ENCODE results near the gene HMGA1. TPM values are rescaled to one million over a fixed set of nuclear protein-coding genes. Genes with fewer than 3 reads are reported as not detected.
"Not testable (repeated sequence)": the region's sequence is repeated elsewhere in the genome, so short reads cannot be mapped to it uniquely, and the experiment has no call there.

Gene HMGA1
- total RNA-seq, 2 donors from 2014 or later = 32.5 to 36.2 TPM

DNA sequence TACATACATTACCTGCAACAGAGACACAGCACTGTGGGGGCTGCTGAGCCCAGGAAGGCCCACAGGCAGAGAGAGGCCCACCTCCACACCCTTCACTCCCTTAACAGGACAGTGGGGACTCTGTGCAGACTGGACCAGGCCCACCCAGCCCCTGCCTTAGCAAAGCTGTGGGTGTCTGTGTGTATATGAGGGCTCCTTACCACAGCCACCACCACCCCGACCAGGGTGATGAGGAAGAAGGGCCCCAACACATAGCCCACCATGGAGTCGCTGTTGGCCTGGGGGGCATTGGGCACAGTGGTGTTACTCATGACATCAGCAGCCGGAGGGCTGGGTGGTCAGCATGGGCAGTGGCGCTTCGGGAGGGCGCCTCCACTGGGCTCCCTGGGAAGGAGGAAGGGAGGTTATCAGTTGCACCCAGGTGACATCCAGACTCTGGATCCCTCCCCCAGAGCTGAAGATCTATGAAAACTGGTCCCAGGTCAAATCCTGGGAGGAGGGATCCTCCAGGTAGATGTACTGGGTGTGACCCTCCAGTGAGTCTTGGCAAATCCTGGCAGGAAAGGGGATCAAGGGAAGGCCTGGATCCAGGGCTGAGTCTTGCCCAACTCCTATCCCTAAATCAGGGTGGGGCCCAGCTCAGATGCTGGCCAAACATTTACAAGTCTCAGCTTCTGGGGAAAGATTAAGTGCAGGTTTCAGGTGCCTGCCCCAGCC, 11.0 kb downstream of the HMGA1 start:
- intact Hi-C loops (cut with DNase I) = loop anchor here (2.0 kb wide), 2 partner anchors 145 to 167 kb away; partner anchors contain the start of gene NUDT3 (in 1 of the 2)
- DNase-seq (no peak), ATAC-seq (no peak)

DNA sequence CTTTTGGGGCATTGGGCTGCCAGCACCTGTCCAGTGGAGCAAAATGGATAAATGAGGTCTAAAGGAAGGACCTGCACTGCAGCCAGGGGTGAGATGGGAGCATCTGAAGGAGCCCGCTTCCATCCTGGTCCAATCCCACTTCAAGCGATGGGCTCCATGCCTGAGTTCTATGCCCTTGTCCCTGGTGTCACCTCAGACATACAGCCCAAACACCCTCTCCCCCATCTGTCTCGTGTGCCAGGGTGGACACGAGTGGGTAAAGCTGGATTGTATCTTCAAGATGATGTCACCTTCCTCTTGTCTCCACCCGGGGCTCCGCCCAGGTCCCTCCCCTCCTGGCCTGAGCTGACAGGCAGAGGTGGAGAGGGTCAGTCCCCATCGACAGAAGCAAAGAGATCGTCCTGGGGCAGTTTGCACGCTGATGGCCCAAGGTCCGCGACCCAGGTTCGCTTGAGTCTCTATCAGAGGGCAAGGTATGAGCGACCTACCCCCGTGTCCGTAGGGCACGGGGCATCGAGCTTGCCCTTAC, 11.6 kb downstream of the HMGA1 start:
- peak; percentile 78 for DNase-seq
- intact Hi-C loops (cut with DNase I) = loop anchor here (2.0 kb wide), 2 partner anchors 145 to 167 kb away; partner anchors contain the start of gene NUDT3 (in 1 of the 2)
- peak; percentile 39 to 60 for ATAC-seq

DNA sequence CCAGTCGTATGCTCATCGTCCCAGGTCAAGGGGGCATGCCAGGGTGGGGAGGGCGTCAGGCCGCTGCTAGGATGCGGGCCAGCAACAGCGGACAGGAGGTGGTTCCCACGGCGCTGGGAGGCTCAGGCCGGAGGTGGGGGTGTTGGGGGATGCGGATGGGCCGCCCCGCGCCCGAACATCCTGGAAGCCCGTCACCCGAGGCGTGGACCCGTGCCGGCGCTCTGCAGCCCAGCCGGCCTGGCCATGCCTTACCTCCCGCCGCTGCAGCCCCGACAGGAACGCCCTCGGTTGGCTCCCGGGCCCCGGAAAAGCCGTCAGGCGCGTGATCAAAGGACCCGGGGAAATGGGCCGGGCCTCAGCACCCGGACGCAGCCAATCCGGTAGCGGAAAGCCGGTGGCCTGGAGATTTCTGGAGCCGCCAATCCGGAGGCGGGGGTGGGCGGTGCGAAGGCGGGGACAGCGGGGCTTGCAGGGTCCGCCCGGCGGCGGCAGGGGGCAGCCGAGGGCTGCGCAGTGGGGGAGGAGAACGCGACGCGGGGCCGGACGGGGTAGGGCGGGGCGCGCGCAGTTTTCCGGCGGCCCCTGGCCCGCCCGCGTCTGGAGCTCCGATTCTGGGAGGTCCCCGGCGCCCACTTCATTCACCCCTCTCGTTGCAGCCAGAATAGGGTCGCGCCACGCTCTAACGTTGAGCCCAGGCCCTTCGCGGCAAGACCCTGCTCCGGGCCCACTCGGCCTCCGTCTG, 12.2 kb downstream of the HMGA1 start, which contains the start of gene SMIM29:
SMIM29 (minus strand) TSS at position 280 of the 742 bp plus-strand sequence. CDS start 1,215 bp downstream, outside the sequence.
- DNase-seq = peak; percentile 97
- intact Hi-C loops (cut with DNase I) = loop anchor here (2.0 kb wide), 2 partner anchors 144 to 166 kb away; partner anchors contain the start of gene NUDT3 (in 1 of the 2)
- peak; percentile 92 to 94 for ATAC-seq

DNA sequence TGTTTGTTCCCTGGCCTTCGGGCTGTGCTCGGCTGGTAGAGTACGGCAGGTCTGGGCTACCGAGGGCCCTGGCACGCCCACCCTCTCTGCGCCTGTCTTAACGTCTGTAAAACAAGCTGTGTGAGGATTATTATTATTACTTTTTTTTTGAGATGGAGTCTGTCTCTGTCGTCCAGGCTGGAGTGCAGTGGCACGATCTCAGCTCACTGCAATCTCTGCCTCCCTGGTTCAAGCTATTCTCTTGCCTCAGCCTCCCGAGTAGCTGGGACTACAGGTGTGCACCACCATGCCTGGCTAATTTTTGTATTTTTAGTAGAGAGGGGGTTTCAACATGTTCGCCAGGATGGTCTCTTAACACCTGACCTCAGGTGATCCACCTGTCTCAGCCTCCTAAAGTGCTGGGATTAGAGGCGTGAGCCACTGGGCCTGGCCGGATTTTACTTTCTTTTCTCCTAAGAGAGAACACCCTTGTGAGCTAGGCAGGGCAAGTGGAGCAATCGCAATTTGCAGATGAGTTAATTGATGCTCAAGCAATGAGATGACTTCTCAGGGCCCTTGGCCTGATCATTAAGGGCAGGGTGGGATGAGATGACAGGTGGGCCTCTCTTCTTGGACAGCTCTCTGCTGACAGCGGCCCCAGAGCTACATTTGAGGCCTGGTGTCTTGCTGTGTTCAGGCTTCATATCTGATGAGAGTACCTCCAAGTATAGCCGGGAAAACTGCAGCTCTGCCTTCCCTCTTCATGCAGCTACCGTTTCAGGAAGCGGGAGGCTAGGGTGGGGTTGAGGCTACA, 13.0 kb downstream of the HMGA1 start:
- no peak for DNase-seq
- intact Hi-C loops (cut with DNase I) = loop anchor here (2.0 kb wide), 2 partner anchors 143 to 165 kb away; partner anchors contain the start of gene NUDT3 (in 1 of the 2)
- ATAC-seq = peak; percentile 45 to 50

DNA sequence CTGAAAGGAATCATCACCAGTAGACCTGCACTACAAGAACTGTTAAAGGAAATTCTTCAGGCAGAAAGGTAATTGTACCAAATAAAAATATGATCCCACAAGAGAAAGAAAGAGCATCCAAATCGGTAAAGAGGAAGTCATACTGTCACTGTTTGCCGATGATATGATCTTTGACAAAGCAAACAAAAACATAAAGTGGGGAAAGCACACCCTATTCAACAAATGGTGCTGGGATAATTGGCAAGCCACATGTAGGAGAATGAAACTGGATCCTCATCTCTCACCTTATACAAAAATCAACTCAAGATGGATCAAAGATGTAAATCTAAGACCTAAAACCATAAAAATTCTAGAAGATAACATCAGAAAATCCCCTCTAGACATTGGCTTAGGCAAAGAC, 15.7 kb downstream of the HMGA1 start:
- intact Hi-C loops (cut with DNase I); ATAC-seq; DNase-seq: not testable (repeated sequence)

DNA sequence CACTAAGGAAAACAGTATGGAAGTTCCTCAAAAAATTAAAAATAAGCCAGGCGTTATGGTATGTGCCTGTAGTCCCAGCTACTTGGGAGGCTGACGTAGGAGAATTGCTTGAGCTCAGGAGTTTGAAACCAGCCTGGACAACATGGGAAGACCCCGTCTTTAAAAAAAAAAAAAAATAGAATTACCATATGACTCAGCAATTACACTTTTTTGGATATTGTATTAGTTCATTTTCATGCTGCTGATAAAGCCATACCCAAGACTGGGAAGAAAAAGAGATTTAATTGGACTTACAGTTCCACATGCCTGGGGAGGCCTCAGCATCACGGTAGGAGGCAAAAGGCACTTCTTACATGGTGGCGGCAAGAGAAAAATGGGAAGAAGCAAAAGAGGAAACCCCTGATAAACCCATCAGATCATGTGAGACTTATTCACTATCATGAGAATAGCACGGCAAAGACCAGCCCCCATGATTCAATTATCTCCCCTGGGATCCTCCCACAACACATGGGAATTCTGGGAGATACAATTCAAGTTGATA, 22.9 kb downstream of the HMGA1 start:
- intact Hi-C loops (cut with DNase I) = no loop called here
- ATAC-seq (no peak), DNase-seq (no peak)

DNA sequence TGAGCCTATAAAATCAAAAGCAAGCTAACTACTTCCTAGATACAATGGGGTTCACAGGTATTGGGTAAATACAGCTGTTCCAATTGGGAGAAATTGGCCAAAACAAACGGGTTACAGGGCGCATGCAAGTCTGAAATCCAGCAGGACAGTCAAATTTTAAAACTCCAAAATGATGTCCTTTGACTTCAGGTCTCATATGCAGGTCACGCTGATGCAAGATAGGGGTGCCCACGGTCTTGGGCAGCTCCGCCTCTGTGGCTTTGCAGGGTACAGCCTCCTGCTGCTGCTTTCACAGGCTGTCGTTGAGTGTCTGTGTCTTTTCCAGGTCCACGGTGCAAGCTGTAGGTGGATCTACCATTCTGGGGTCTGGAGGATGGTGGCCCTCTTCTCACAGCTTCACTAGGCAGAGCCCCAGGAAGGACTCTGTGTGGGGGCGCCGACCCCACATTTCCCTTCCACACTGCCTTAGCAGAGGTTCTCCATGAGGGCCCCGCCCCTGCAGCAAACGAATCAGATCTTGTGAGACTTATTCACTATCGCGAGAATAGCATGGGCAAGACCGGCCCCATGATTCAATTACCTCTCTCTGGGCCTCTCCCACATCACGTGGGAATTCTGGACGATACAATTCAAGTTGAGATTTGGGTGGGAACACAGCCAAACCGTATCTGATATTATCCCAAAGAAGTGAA, 24.0 kb downstream of the HMGA1 start:
- DNase-seq = no peak
- intact Hi-C loops (cut with DNase I) = no loop called here
- no peak for ATAC-seq

DNA sequence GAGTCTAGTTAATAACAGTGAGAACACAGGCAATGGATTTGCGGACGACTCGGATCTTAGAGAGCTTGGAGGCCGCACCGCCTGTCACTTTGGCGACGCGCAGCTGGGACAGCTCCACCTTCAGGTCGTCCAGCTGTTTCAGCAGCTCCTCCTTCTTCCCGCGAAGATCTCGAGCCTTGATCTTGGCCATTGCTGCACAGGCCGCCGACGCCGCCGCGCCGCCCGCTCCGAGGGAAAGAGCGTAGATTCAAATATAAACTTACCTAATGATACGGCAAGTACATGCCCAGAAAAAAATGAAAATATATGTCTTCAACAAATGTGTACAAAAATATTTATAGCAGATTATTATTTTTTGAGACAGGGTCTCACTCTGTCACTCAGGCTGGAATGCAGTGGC, 26.8 kb downstream of the HMGA1 start:
- ATAC-seq; DNase-seq; intact Hi-C loops (cut with DNase I): not testable (repeated sequence)

DNA sequence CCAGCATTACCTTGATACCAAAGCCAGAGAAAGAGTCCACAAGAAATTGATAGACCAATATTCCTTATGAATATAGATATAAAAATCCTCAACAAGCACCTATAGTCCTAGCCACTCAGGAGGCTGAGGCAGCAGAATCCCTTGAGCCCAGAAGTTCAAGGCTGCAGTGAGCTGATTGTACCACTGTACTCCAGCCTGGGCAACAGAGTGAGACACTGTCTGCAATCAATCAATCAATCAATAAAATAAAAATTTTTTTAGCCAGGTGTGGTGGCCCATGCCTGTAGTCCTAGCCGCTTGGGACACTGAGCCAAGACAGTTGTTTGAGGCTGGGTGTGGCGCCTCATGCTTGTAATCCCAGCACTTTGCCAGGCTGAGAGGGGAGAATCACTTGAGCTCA, 31.1 kb downstream of the HMGA1 start:
- DNase-seq = no peak
- no peak for ATAC-seq
- intact Hi-C loops (cut with DNase I) = no loop called here

DNA sequence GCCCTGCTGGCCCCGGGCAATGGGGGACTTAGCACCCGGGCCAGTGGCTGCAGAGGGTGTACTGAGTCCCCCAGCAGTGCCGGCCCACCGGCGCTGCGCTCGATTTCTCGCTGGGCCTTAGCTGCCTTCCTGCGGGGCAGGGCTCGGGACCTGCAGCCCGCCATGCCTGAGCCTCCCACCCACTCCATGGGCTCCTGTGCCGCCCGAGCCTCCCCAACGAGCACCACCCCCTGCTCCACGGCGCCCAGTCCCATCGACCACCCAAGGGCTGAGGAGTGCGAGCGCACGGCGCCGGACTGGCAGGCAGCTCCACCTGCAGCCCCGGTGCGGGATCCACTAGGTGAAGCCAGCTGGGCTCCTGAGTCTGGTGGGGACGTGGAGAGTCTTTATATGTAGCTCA, 32.5 kb downstream of the HMGA1 start:
- ATAC-seq; intact Hi-C loops (cut with DNase I); DNase-seq: not testable (repeated sequence)

DNA sequence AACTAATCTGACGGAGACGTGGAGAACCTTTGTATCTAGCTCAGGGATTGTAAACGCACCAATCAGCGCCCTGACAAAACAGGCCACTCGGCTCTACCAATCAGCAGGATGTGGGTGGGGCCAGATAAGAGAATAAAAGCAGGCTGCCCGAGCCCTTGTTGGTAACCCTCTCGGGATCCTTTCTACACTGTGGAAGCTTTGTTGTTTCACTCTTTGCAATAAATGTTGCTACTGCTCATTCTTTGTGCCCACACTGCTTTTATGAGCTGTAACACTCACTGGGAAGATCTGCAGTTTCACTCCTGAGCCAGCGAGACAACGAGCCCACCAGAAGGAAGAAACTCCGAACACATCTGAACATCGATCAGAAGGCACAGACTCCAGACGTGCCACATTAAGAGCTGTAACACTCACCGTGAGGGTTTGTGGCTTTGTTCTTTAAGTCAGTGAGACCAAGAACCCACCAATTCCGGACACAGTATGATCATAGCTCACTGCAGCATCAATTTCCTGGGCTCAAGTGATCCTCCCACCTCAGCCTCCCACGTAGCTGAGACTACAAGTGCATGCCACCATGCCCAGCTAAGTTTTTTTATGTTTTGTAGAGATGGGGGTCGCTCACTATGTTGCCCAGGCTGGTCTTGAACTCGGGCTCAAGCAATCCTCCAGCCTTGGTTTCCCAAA, 33.1 kb downstream of the HMGA1 start:
- intact Hi-C loops (cut with DNase I) = not testable (repeated sequence)

DNA sequence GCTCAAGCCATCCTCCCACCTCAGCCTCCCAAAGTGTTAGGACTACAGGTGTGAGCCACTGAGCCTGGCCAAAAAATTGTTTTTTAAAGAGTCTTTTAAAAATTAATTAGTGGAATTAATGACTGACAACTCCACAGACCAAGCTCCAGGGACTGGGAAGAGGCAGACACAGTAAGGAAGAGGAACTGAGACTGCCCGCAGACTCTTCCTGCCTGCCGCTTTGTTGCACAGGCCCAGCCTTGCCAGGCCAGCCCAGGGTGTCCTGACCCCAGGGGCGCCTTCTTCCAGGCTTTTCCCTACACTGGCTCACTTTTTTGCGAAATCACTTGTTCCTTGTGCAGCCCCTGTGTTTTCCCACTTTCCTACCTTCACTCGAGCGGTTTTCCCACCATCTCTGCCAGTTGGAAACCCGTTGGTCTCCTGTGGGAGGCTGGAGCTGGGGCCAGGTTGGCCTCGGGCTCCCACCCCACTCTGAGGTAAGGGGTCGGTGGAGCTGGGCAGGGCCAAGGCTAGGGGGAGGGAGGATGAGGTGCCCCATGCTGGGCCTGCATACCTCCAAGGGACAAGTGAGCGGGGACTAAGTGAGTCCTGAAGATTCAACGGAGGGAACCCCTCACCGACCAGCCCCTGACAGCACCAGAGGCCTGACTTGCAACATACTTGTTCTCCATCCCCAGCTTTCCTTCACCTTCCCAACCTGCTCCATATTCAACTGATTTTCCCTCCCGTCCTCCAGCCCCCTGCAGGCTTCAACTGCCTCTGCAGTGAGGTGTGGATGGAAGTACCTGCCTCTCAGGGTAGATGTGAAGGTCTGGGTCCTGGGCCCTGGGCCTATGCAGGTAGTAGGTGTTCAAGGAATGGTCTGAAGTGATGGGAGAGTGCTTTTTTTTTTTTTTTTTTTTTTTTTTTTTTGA, 35.6 kb downstream of the HMGA1 start:
- DNase-seq = peak; percentile 39
- ATAC-seq = peak; percentile 36 to 63
- intact Hi-C loops (cut with DNase I) = no loop called here

More for the DNA sequence above, 33.1 kb downstream of the HMGA1 start:
- DNase-seq, ATAC-seq: not testable (repeated sequence)

DNA sequence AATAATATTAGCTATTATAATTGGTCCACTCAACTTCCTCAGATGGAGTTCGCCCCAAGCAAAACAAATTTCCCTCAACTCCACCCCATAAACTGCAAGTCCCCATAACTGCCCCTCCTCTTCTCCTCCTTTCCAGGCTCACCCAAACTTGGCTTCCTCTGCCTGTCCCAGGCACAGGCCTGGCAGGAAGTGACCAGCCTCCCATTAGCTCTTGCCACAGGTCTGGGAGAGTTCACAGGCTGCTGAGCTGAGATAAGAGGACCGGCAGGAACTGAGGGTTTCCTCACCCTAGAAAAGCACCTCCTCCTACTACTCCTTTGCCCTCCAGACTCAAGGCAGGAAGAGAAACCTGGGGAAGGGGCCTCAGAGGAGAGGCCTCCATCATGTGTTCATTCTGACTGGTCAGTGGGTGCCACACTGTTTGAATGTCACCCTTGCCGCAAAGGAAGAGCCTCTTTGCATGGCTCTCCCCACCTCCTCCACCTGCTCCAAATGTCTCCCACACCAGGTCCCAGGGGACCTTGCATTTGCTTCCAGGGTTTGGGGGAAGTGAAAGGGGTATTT, 36.7 kb downstream of the HMGA1 start:
- ATAC-seq (peak; percentile 89 to 90), DNase-seq (peak; percentile 83)
- intact Hi-C loops (cut with DNase I) = no loop called here

DNA sequence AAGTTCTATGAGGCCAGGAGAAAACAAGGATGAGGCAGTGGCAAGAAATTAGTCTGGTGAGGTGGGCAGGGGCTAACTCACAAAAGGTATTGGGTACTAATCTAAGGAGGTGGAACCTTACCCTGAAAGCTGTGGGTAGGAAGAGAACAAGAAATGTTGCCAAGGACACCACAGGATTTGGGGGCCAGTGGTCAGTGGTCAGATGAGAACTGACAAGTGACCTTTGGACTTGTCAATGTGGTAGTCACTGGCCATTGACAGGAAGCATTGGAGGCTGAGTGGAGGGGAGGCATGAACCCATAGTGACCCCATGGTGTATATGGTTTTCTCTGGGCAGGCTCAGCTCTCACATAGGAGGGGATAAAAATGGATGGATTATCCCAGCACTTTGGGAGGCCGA, 37.5 kb downstream of the HMGA1 start:
- no peak for DNase-seq
- intact Hi-C loops (cut with DNase I) = no loop called here
- ATAC-seq = no peak

DNA sequence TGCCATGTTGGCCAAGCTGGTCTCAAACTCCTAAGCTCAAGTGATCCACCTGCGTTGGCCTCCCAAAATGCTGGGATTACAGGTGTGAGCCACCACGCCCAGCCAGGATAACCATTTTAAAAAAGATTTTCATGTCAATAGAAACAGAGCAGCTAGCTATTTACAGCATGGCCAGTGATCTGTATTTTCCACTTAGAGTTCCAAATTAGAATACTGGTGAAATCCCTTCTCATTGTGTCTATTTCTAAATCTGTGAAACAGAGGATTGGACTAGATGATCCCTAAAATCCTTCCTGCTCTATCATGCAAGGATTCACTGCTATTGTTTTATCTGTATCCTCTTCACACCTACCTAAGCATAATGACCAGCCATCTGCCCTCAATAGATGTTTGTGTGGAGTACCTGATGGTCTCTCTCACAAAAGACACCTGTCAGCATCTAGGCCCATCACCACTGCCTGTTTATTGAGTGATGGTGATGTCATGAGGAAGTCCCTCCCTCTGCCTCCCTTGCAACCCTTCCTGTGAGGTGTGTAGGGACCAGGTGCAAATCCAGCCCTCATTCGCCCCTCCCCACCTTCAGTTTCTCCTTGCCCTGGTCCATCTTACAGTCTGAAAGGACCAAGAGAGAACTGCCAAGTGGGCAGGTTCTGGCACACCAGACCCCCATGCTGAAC, 38.6 kb downstream of the HMGA1 start:
- no peak for ATAC-seq
- no peak for DNase-seq
- intact Hi-C loops (cut with DNase I) = no loop called here

DNA sequence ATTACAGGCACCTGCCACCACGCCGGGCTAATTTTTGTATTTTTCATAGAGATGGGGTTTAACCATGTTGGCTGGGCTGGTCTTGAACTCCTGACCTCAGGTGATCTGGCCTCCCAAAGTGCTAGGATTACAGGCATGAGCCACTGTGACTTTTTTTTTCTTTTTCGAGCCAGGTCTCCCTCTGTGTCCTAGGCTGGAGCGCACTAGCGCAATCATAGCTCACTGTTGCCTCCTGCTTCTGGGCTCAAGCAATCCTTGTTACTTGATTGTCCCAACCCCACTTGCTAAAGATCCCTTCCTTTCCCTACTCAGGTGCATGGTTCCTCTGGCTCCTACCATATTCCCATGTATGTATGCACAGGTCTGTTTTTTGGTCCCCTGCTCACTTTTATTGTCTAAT, 39.5 kb downstream of the HMGA1 start:
- no peak for ATAC-seq
- intact Hi-C loops (cut with DNase I) = no loop called here
- DNase-seq = no peak

All from left cardiac atrium (tissue), 4 donors.